GM23248 (cell line): Measurements from ENCODE around the gene PPP4R1. TPM values are rescaled to one million over a fixed set of nuclear protein-coding genes. Genes with fewer than 3 reads are reported as not detected.

Experiments used
- DNase-seq: peaks from one replicate; pipeline ENCODE4 v3.0.0-alpha.2; 2015
- H2AFZ ChIP-seq: fragments of 200-600 bp; sonication (generic); 2 replicates; pipeline ENCODE4 v1.6.1; 2016; ENCODE audit warnings: antibody characterized with exemption
- H3F3A ChIP-seq: fragments of 200-600 bp; sonication (generic); 2 replicates; pipeline ENCODE4 v1.6.1; 2016; ENCODE audit warnings: mild to moderate bottlenecking, antibody characterized with exemption, mixed run types; ENCODE audit not compliant: insufficient read depth
- H3K27ac ChIP-seq: fragments of 200-600 bp; sonication (generic); 2 replicates; pipeline ENCODE4 v1.5.1; 2016; ENCODE audit warnings: mild to moderate bottlenecking
- H3K27me3 ChIP-seq: fragments of 200-600 bp; sonication (generic); replicated peaks from 2 replicates; pipeline ENCODE4 v1.6.1; 2016; ENCODE audit warnings: mild to moderate bottlenecking; ENCODE audit not compliant: insufficient read depth
- H3K36me3 ChIP-seq: fragments of 200-600 bp; sonication (generic); 2 replicates; pipeline ENCODE4 v1.6.1; 2016; ENCODE audit warnings: low read depth, mild to moderate bottlenecking
- H3K4me1 ChIP-seq: fragments of 200-600 bp; sonication (generic); 2 replicates; pipeline ENCODE4 v1.6.1; 2016; ENCODE audit warnings: mild to moderate bottlenecking; ENCODE audit not compliant: insufficient read depth
- H3K4me2 ChIP-seq: fragments of 200-600 bp; sonication (generic); one replicate; pipeline ENCODE4 v1.6.1; 2016; ENCODE audit warnings: mild to moderate bottlenecking; ENCODE audit not compliant: unreplicated experiment
- H3K4me3 ChIP-seq: fragments of 200-600 bp; sonication (generic); 2 replicates; pipeline ENCODE4 v1.5.1; 2016; ENCODE audit warnings: mild to moderate bottlenecking
- H3K79me2 ChIP-seq: fragments of 200-600 bp; sonication (generic); 2 replicates; pipeline ENCODE4 v1.6.1; 2016; ENCODE audit warnings: mild to moderate bottlenecking; ENCODE audit not compliant: insufficient read depth
- H3K9ac ChIP-seq: fragments of 200-600 bp; sonication (generic); 2 replicates; pipeline ENCODE4 v1.6.1; 2016; ENCODE audit warnings: mild to moderate bottlenecking
- H3K9me2 ChIP-seq: fragments of 200-600 bp; sonication (generic); 2 replicates; pipeline ENCODE4 v1.6.1; 2016; ENCODE audit warnings: mixed run types, mild to moderate bottlenecking, moderate library complexity; ENCODE audit not compliant: insufficient read depth
- H3K9me3 ChIP-seq: fragments of 200-600 bp; sonication (generic); one replicate; pipeline ENCODE4 v1.6.1; 2017; ENCODE audit warnings: low read depth
- H4K20me1 ChIP-seq: fragments of 200-600 bp; sonication (generic); 2 replicates; pipeline ENCODE4 v1.6.0; 2016; ENCODE audit not compliant: insufficient read depth
- EZH2 ChIP-seq: fragments of 200-600 bp; sonication (generic); IDR thresholded peaks from 2 replicates; pipeline ENCODE4 v1.6.1; 2018; ENCODE audit warnings: antibody characterized with exemption, mild to moderate bottlenecking; ENCODE audit not compliant: insufficient read depth, poor library complexity, severe bottlenecking
- EZH2phosphoT487 ChIP-seq: fragments of 200-600 bp; sonication (generic); IDR thresholded peaks from 2 replicates; pipeline ENCODE4 v1.6.1; 2018; ENCODE audit warnings: antibody characterized with exemption, moderate library complexity, mild to moderate bottlenecking, low read depth; ENCODE audit not compliant: insufficient read depth
- WGBS, 2 experiments: methylation state at CpG; one replicate each; pipeline ENCODE4 v1.1.6; 2015 to 2017; ENCODE audit warnings: low lambda C conversion rate in 2 of 2, low coverage in 1 of 2; ENCODE audit errors: missing lambda C conversion rate in 2 of 2; 5-methylcytosine and 5-hydroxymethylcytosine counted together
- in situ Hi-C: fragments of 300-500 bp; cut with MboI; formaldehyde crosslinking; loops from 2 replicates; pipeline ENCODE4 v1.15.0; 2020
- polyA plus RNA-seq: library from polyadenylated mRNA; unstranded; fragments of >200 nt; fragmentation: Nextera tagmentation; extraction: Ambion mirVana; gene quantifications from 2 replicates; pipeline ENCODE4 v1.2.1, GENCODE V29; 2016
- total RNA-seq: library from RNA; depleted of rRNA; stranded (reverse); fragments of >200 nt; shearing (Covaris generic); gene quantifications from 2 replicates; pipeline ENCODE4 v1.2.3, GENCODE V29; 2014

Gene PPP4R1
- total and polyA plus RNA-seq, 2 experiments from 2014 or later: 33.0 to 97.9 TPM

DNA sequence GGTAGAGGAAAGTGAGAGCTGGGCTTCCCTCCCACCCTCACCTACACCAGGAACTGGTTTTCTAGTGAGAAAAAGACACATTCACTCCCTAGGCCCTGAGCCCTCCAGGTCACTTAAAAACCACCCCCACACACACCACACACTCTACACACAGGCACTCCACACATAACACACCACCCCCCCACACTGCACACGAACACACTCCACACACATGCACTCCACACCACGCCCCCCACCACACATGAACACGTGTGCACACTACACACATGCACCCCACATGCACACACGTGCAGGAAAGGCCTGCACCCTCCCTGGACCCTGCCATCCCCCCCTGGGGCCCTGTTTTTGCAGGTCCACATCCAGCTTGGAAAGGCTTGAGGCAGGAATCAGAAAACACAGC, 71.4 kb downstream of the PPP4R1 start:
- Histone ChIP-seq H3K27me3 (no peaks in the 10 kb centered on the region), H3K4me2 (no peak overlapping the region), H3F3A (peaks cover 21% of the 10 kb centered on the region; the same call in 1 of the 2 replicates), H3K79me2 (no peaks in the 10 kb centered on the region), H3K9ac (no peak overlapping the region), H4K20me1 (no peaks in the 10 kb centered on the region), H2AFZ (no peak overlapping the region), H3K4me3 (no peak overlapping the region), H3K9me3 (no peaks in the 10 kb centered on the region), H3K9me2 (no peaks in the 10 kb centered on the region), H3K4me1 (peaks cover 13% of the 10 kb centered on the region), H3K36me3 (peaks cover 19% of the 10 kb centered on the region; the same call in 1 of the 2 replicates), H3K27ac (no peak overlapping the region)
- TF ChIP-seq EZH2phosphoT487 (no peak), EZH2 (no peak)
- 51 to 53% methylated on average over 4 of the region's 4 CpGs for WGBS, 2 experiments
- no peak for DNase-seq
- in situ Hi-C loops: no loop called here

DNA sequence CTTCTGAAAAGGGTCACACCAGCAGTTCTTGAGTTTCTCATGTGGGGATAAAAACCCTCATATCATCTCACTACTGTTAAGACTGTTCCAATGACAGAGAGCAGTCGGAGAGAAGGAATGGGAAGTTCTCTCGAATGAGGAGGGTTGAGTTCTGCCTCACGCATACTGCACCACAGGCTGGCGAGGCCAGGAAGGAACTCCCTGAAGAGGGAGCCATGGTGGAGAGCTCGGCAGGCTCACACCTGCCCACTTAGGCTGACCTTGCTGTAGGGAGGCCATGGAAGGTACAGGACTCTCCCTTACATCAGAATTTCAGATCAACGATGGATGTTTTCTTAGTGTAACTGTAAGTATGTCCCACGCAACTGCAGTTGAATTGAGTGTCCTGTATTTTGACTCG, 74.4 kb downstream of the PPP4R1 start:
- no peak overlapping the region for H2AFZ ChIP-seq
- H3K36me3 ChIP-seq: peaks cover 6% of the 10 kb centered on the region; the same call in 1 of the 2 replicates
- no peaks in the 10 kb centered on the region for H4K20me1 ChIP-seq
- in situ Hi-C loops: no loop called here
- H3K4me2 ChIP-seq: no peak overlapping the region
- peaks cover 31% of the 10 kb centered on the region for H3K4me1 ChIP-seq
- no peak overlapping the region for H3K9ac ChIP-seq
- H3F3A ChIP-seq: peaks cover 38% of the 10 kb centered on the region
- no peaks in the 10 kb centered on the region for H3K9me2 ChIP-seq
- H3K4me3 ChIP-seq: no peak overlapping the region
- 90 to 97% methylated on average over 8 of the region's 8 CpGs for WGBS, 2 experiments
- no peaks in the 10 kb centered on the region for H3K79me2 ChIP-seq
- H3K27ac ChIP-seq: peak overlapping the region; percentile 40; the same call in 1 of the 2 replicates
- no peak for TF ChIP-seq EZH2phosphoT487
- no peak for TF ChIP-seq EZH2
- DNase-seq: no peak
- no peaks in the 10 kb centered on the region for H3K9me3 ChIP-seq
- no peaks in the 10 kb centered on the region for H3K27me3 ChIP-seq

GRCh38 chr18:9539283-9539682, 75.1 kb downstream of the PPP4R1 start:
- Histone ChIP-seq H3K27ac (peak overlapping the region; percentile 62), H3K9me3 (no peaks in the 10 kb centered on the region), H3K4me1 (peaks cover 32% of the 10 kb centered on the region), H3K4me3 (no peak overlapping the region), H3K9ac (no peak overlapping the region), H3K79me2 (no peaks in the 10 kb centered on the region), H3K27me3 (no peaks in the 10 kb centered on the region), H3K4me2 (peak overlapping the region; percentile 13), H3F3A (peaks cover 43% of the 10 kb centered on the region), H4K20me1 (no peaks in the 10 kb centered on the region), H3K9me2 (no peaks in the 10 kb centered on the region), H3K36me3 (peaks cover 6% of the 10 kb centered on the region; the same call in 1 of the 2 replicates), H2AFZ (no peak overlapping the region)
- DNase-seq: peak; percentile 84
- in situ Hi-C loops: no loop called here
- TF ChIP-seq EZH2phosphoT487 (no peak), EZH2 (no peak)
- WGBS, 2 experiments: 22 to 32% methylated on average over 6 of the region's 6 CpGs

DNA sequence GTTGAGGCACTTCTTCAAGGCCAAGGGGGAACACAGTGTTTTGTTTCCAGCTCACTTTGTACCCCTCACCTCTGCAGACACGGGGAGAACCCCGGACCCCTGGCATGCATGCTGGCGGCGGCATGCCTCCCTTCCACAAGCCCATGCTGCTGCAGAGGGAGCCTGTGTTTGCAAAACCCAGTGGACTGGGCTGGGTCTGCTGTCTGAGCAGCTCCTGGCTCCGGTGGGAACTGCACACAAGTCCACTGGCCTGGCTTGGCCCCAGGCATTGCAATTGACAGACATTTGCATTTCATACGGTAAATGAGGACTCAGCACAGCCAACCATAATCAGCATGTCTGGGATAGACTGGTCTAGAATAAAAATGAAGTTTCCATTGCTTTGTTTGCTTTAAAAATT, 76.7 kb downstream of the PPP4R1 start:
- peaks cover 43% of the 10 kb centered on the region for H3F3A ChIP-seq
- H3K36me3 ChIP-seq: peaks cover 16% of the 10 kb centered on the region
- in situ Hi-C loops: no loop called here
- H3K4me3 ChIP-seq: no peak overlapping the region
- no peaks in the 10 kb centered on the region for H3K9me2 ChIP-seq
- no peak overlapping the region for H3K4me2 ChIP-seq
- WGBS, 2 experiments: 78 to 85% methylated on average over 6 of the region's 6 CpGs
- no peaks in the 10 kb centered on the region for H4K20me1 ChIP-seq
- no peak for TF ChIP-seq EZH2
- no peak for TF ChIP-seq EZH2phosphoT487
- H3K9me3 ChIP-seq: no peaks in the 10 kb centered on the region
- no peak overlapping the region for H2AFZ ChIP-seq
- no peaks in the 10 kb centered on the region for H3K79me2 ChIP-seq
- H3K27ac ChIP-seq: no peak overlapping the region
- DNase-seq: no peak
- H3K9ac ChIP-seq: no peak overlapping the region
- no peaks in the 10 kb centered on the region for H3K27me3 ChIP-seq
- H3K4me1 ChIP-seq: peaks cover 32% of the 10 kb centered on the region
